ENCODE results near the gene YDJC. TPM values are rescaled to one million over a fixed set of nuclear protein-coding genes. Genes with fewer than 3 reads are reported as not detected.

YDJC gene
- total RNA-seq, 1 donor from 2014 or later = 5.4 TPM

GRCh38 chr22:21635771-21636510 lies 6.1 kb upstream of the YDJC start:
- DNase-seq (ENCODE audit: missing footprints) = no peak
- ATAC-seq = no peak
- intact Hi-C loops (cut with DNase I) = no loop called here

DNA sequence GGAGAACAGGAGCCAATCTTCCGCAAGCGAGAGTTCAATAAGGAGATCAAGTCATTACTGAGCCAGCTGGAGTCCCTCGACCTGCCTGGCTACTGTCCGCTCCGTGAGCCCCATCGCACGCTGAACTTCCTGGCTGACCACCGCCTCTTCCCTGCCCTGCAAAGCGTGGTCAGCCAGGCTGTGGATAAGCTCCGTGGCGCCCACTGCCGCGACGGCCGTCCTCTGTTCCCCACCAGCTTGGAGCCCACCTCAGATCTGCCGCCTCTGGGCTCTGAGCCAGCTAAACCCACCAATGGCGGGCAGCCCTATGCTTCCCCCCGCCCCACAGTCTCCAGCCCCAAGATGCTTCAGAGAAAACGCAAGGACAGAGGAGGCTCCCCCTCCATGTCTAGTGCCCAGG lies 5.0 kb upstream of the YDJC start:
- DNase-seq (ENCODE audit: missing footprints) = no peak
- intact Hi-C loops (cut with DNase I) = no loop called here
- no peak for ATAC-seq

GRCh38 chr22:21634081-21634480 lies 4.3 kb upstream of the YDJC start:
- no peak for ATAC-seq
- no peak for DNase-seq (ENCODE audit: missing footprints)
- intact Hi-C loops (cut with DNase I) = no loop called here

GRCh38 chr22:21633481-21633880 lies 3.7 kb upstream of the YDJC start:
- no peak for DNase-seq (ENCODE audit: missing footprints)
- intact Hi-C loops (cut with DNase I) = no loop called here

GRCh38 chr22:21632931-21633330 lies 3.1 kb upstream of the YDJC start:
- no peak for ATAC-seq
- DNase-seq (ENCODE audit: missing footprints) = no peak
- intact Hi-C loops (cut with DNase I) = no loop called here

More at GRCh38 chr22:21633481-21633880, 3.7 kb upstream of the YDJC start:
- ATAC-seq = no peak

DNA sequence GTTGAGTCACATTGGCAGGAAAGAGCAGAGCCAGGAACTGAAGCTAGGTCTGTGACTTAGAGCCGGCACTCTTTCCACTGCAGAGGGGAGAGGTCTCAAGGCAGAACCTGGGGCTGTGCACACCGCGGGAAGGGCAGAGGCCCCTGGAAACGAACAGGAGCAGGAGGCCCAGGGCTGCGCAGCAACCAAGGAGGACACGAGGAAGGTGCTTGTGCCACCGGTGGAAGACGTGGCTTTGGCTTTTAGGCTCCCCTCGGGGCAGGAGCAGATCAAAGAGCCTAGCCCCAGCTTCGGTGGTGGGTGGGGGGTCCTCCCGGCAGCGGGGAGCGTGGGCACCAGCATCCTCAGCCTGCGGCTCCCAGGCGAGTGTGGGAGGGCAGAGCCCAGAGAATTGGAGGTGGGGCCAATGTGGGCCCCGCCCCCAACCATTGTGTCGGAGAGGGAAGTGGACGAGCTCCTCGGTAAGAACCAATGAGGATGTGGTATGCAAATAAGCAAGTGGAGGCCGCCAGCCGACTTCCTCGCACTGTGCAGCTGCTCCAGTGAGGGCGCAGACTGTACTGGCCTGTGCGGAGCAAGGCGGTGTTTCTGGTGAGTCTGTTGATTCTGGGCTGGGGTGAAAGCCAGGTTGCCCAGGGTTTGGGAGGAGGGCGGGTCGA lies 2.5 kb upstream of the YDJC start, which contains the start of gene CCDC116:
Gene CCDC116 (plus strand): TSS at position 524 of the 659 bp plus-strand sequence. CDS start 422 bp downstream, outside the sequence.
- ATAC-seq = no peak
- intact Hi-C loops (cut with DNase I) = no loop called here
- no peak for DNase-seq (ENCODE audit: missing footprints)

GRCh38 chr22:21631025-21631424 lies 1.2 kb upstream of the YDJC start:
- DNase-seq (ENCODE audit: missing footprints) (no peak), ATAC-seq (no peak)
- intact Hi-C loops (cut with DNase I) = no loop called here

DNA sequence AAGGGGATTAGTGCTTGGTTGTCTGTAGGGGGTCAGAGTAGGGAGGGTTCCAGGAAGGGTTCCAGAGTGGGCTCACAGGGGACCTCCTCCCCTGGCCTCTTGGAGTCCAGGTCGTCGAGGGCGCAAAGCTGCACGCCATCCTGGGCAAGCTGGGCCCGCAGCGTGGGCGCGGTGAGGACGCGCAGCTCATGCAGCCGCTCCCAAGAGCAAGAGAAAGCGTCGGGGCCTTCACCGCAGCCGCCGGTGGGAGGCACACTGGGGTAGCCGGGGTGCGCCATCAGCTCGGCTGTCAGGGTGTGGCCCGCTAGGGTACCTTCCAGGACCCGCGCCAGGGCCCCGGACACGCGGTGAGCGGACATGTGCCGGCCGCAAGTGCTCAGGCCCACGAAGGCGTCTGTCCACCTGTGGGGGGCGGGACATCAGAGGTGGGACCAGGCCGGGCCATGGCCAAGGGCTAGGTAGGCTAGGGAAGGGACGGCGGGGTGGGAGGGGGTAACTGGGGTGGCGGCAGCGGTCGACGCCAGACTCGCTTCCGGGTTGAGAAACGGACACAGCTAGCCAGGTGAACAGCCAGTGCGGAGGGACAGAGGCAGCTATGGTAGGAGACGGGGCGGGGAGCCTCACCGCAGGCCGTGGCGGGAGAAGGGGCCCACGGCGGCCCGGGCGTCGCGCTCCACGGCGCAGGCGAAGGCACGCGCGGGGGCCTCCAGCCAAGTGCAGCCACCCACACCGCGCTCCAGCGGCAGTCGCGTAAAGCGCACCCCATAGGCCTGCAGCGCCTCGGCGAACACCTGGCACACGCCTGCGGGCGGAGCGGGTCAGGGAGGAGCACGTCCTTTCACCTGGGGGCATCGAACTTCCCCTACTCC lies 1.2 kb downstream of the YDJC start:
- ATAC-seq = peak; percentile 1
- no peak for DNase-seq (ENCODE audit: missing footprints)
- intact Hi-C loops (cut with DNase I) = loop anchor here (5.0 kb wide), 1 partner anchor 36 kb away; no protein-coding TSS in a partner anchor

DNA sequence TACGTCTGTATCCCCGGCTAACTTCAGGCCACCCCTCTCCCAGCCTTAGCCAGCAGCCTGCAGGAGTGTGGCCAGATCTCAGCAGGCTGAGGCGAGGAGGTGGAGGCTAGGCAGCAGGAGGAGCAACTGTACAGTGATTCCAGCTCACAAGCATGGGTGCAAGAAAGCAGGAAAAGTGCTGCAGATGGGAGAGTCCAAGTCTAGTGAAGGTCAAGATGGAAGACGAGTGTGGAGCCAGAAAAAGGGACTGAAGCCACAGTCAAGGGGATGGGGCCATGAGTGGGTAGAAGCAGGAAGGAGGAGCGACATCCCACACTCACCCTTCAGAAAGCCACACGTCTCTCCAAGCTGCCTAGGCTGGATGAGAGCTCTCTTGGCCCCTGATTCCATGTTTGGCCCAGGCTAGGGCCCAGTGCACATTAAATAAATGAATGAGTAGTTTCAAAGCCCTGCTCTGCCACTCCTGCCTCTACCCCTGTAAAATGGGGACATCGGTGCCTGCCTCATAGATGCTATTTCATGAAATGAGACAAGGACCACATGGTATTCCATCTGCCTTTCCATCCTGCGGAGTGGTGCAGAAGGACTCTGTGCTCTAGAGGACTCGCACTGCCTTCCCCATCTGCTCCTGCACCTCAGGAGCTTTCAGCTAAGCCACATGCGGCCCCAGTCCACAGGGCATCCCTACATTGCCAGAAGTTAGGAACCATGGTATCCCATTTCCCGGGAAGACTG lies 2.9 kb downstream of the YDJC start:
- intact Hi-C loops (cut with DNase I) = loop anchor here (5.0 kb wide), 1 partner anchor 35 kb away; no protein-coding TSS in a partner anchor
- DNase-seq (ENCODE audit: missing footprints) (no peak), ATAC-seq (no peak)

DNA sequence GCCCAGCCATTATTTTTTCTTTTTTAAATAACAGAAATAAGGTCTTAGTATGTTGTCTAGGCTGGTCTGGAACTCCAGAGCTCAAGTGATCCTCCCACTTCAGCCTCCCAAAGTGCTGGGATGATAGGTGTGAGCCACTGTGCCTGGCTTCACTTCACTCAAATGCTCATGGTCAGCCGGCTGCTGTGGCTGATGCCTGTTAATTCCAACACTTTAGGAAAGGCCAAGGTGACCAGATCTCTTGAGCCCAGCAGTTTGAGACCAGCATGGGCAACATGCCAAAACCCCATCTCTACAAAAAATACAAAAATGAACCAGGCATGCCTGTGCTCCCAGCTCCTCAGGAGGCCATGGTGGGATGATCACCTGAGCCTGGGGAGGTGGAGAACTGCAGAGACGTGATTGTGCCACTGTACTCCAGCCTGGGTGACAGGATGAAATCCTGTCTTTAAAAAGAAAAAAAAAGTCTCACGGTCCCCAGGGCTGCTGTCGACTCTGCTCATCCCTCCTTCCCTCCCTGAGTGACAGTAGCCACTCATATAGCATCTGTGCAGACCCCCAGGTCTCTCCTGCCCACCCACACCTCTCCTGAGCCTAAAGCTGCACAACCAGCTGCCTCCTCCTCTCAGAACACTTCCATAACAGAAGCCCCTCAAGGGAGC lies 3.6 kb downstream of the YDJC start:
- no peak for ATAC-seq
- intact Hi-C loops (cut with DNase I) = loop anchor here (5.0 kb wide), 1 partner anchor 34 kb away; no protein-coding TSS in a partner anchor
- no peak for DNase-seq (ENCODE audit: missing footprints)

DNA sequence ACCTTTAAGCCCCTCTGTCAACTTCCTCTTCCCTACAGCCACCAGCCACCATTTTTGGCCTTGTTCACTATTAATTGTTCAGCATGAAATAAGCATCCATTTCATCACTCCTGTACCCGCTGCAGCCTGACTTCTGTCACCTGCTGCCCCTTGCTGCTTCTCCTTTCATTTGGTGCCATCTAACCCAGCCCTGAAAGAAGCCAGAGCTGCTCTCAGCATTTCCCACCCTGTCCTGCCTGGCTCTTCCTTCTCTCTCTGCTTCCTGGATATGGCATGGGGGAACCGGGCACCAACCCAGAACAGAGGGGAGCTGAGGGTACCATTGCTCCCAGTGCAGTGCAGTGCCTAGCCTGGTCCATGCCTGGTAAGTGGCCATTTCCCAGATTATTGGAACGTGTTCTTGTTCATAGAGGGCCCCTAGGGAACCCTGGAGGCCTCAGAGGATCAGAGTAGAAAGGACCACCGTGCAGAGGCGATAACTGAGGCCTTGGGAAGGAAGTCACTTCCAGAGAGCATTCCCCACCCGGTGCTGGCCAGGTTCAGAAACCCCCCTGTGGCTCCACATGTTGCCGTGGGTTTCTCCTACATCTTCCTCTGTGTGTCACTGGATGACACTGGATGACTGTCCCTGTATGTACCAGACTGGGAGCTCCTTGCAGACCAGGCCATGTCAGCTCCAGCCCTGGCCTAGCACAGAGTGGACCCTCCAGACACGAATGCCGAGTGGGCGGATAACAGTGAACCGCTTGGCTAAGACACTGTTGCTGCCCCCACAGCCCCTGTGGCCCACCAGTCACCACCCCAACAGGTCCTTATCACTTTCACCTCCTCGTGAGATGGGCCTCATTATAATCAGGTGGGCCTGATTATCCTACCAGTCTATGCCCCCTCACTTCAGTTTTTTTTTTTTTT lies 4.7 kb downstream of the YDJC start:
- intact Hi-C loops (cut with DNase I) = loop anchor here (5.0 kb wide), 1 partner anchor 33 kb away; no protein-coding TSS in a partner anchor
- no peak for DNase-seq (ENCODE audit: missing footprints)
- ATAC-seq = no peak

DNA sequence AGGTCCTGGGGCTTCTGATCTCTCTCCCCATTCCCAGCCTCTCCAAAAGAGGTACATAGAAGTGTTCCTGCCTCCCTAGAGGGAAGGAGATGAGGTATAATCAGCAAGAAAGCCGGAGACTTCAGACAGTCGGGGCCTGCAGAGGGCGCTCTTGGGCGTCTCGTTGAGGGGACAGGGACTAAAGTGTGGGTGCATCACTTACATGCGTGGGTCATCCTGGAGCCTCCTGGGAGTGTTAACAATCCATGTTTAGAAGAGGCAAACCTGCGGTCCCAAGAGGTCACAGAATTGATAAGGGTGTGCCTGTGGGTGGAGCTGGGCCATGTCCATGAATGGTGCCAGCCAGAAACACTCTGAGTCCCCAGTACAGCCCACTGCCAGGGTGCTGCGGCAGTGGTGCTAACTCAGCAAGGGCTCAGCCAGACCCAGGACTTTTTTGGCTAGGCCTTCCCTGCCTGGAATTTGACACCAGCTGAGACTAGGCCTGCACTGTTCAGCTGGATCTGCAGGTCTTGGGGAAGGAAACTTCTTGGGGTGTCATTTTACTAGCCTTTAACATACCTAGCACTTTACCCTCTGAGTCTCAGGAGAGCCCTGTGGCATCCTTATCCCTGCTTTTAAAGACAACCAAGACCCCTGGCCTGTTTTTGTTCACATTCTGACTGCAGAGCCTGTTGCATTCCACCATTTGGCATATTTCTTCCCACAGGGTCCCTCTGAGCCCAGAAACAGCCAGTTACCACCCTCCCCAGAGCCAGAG lies 5.5 kb downstream of the YDJC start:
- DNase-seq (ENCODE audit: missing footprints) = no peak
- peak; percentile 63 for ATAC-seq
- intact Hi-C loops (cut with DNase I) = no loop called here

DNA sequence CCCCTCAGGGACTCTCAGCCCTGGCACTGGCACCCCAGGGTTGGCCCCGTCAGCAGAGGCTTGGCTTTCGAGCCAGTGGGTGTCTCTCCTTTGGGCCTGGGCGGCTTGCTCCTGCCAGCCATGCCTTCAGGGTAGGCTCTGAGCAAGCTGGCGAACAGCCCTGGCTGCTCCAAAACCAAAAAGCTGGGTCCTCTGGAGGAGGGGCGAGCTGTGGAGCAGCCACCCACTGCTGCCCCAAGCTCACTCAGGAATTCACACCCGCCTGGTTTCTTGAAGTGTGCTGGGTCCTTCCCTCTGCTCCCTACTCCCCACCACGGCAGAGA lies 6.2 kb downstream of the YDJC start:
- intact Hi-C loops (cut with DNase I) = no loop called here
- no peak for DNase-seq (ENCODE audit: missing footprints)
- ATAC-seq = no peak

GRCh38 chr22:21622919-21623647 lies 6.7 kb downstream of the YDJC start:
- intact Hi-C loops (cut with DNase I) = no loop called here
- no peak for ATAC-seq
- DNase-seq (ENCODE audit: missing footprints) = no peak

DNA sequence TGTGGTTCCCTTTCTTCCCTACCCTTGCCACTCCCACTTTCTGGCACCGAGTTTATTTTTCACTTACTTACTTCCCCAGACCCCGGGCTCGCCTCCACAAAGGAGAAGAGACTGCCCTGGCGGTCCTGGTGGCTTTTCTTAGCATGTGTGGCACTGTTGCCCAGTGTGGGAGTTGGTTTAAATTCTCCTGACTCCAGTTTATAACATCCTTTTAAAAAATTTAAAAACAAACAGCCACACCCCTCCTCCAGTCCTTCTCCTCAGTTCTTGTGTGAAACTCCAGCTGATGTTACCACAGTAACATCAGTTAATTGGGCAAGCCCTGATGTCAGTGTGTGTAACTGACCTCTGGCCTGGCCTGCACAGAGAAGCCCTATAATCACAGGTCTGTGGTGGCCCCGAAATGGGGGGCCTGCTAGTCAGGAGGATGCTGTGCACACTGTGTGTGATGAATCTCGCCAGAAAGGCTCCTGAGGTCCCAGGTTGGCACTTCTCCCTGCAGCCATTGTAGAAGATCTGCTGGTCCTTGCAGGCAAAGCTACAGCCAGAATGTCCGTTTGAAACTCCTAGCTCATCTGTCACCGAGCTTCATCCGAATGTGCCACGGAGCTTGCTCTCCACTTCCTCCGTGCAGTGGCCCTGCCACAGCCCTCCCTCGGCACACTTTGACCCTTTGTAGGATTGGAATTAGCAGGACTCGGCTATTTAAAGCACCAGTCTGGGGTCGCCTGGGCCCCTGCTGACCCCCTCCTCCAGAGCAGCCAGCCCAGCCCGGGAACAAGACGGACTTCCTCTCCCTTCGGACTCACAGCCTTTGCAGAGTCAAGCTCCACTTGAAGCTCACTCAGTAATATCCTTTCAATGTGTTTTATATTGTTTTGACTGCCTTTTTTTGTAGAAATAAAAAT lies 7.6 kb downstream of the YDJC start:
- intact Hi-C loops (cut with DNase I) = no loop called here
- ATAC-seq (no peak), DNase-seq (ENCODE audit: missing footprints) (no peak)
